ENCODE results near the gene ATP8A2.

Gene ATP8A2

GRCh38 chr13:25689539-25689938 lies 317.8 kb downstream of the ATP8A2 start:
- no peak for DNase-seq

GRCh38 chr13:25690582-25690981 lies 318.8 kb downstream of the ATP8A2 start:
- DNase-seq = no peak

GRCh38 chr13:25691654-25692053 lies 319.9 kb downstream of the ATP8A2 start:
- no peak for DNase-seq

GRCh38 chr13:25692099-25692498 lies 320.3 kb downstream of the ATP8A2 start:
- no peak for DNase-seq

GRCh38 chr13:25699056-25699455 lies 327.3 kb downstream of the ATP8A2 start:
- no peak for DNase-seq

- no peak for DNase-seq
These were observed 327.8 kb downstream of the ATP8A2 start for GRCh38 chr13:25699600-25699999.

- DNase-seq = no peak
These were observed 329.5 kb downstream of the ATP8A2 start for GRCh38 chr13:25701304-25701703.

- DNase-seq = peak; percentile 96
These were observed 330.6 kb downstream of the ATP8A2 start for GRCh38 chr13:25702386-25702785.

- DNase-seq = peak; percentile 95
These were observed 336.0 kb downstream of the ATP8A2 start for GRCh38 chr13:25707726-25708125.

- no peak for DNase-seq
These were observed 336.5 kb downstream of the ATP8A2 start for GRCh38 chr13:25708268-25708667.

- DNase-seq = no peak
These were observed 337.3 kb downstream of the ATP8A2 start for GRCh38 chr13:25709088-25709487.

- DNase-seq = no peak
These were observed 344.0 kb downstream of the ATP8A2 start for GRCh38 chr13:25715760-25716159.

- DNase-seq = no peak
These were observed 346.0 kb downstream of the ATP8A2 start for GRCh38 chr13:25717666-25718197.

- DNase-seq = no peak
These were observed 347.9 kb downstream of the ATP8A2 start for GRCh38 chr13:25719666-25720065.

- no peak for DNase-seq
These were observed 351.1 kb downstream of the ATP8A2 start for GRCh38 chr13:25722893-25723292.

- DNase-seq = no peak
These were observed 353.3 kb downstream of the ATP8A2 start for GRCh38 chr13:25725104-25725503.

- peak; percentile 42 for DNase-seq
These were observed 355.5 kb downstream of the ATP8A2 start for GRCh38 chr13:25727250-25727649.

- DNase-seq = no peak
These were observed 356.0 kb downstream of the ATP8A2 start for GRCh38 chr13:25727810-25728209.

GRCh38 chr13:25729201-25729600 lies 357.4 kb downstream of the ATP8A2 start:
- DNase-seq = no peak

GRCh38 chr13:25731037-25731436 lies 359.3 kb downstream of the ATP8A2 start:
- no peak for DNase-seq

- DNase-seq = no peak
These were observed 359.8 kb downstream of the ATP8A2 start for GRCh38 chr13:25731536-25731935.

- DNase-seq = no peak
These were observed 360.5 kb downstream of the ATP8A2 start for GRCh38 chr13:25732111-25732865.

GRCh38 chr13:25733001-25733491 lies 361.3 kb downstream of the ATP8A2 start:
- no peak for DNase-seq

- DNase-seq = no peak
These were observed 362.1 kb downstream of the ATP8A2 start for GRCh38 chr13:25733696-25734435.
